Gastroesophageal sphincter (tissue), 4 donors: ENCODE data around the gene IPO9. TPM values are rescaled to one million over a fixed set of nuclear protein-coding genes. Genes with fewer than 3 reads are reported as not detected.
"Not testable (repeated sequence)": the region's sequence is repeated elsewhere in the genome, so short reads cannot be mapped to it uniquely, and the experiment has no call there.

Experiments
- ATAC-seq: fragments of 150-250 bp; one replicate; pipeline ENCODE4 v1.9.1; 2016; ENCODE audit warnings: mild to moderate bottlenecking, moderate library complexity
- H3K27ac ChIP-seq, 4 donors: fragments of 200-600 bp; sonication (generic) in 3 of 4; 1 replicate in 3 of 4; 2 replicates in 1 of 4; pipeline ENCODE4 v1.5.1; 2016 to 2019
- H3K27me3 ChIP-seq: fragments of 200-600 bp; sonication (generic); one replicate; pipeline ENCODE4 v1.5.1; 2019
- H3K36me3 ChIP-seq, 2 donors: fragments of 200-600 bp; sonication (generic); one replicate each; pipeline ENCODE4 v1.5.1; 2019; ENCODE audit warnings: control low read depth in 1 of 2
- H3K4me1 ChIP-seq, 3 donors: fragments of 200-600 bp; sonication (generic); 1 replicate in 2 of 3; 2 replicates in 1 of 3; pipeline ENCODE4 v1.5.1; 2016 to 2019; ENCODE audit warnings: control low read depth in 2 of 3
- H3K4me3 ChIP-seq, 2 donors: fragments of 200-600 bp; sonication (generic); one replicate each; pipeline ENCODE4 v1.5.1; 2019; ENCODE audit warnings: mild to moderate bottlenecking in 1 of 2, moderate library complexity in 1 of 2
- H3K9me3 ChIP-seq, 3 donors: fragments of 200-600 bp; sonication (generic); one replicate each; pipeline ENCODE4 v1.5.1; 2017 to 2019; ENCODE audit warnings: control low read depth in 2 of 3
- CTCF ChIP-seq, 4 experiments: fragments of 200-600 bp in 2 of 4; fragments of 450-650 bp in 2 of 4; sonication (generic) in 1 of 4; IDR thresholded peaks; one replicate each; pipeline ENCODE4 v1.5.1; 2017 to 2019; ENCODE audit warnings: antibody characterized with exemption in 4 of 4, mild to moderate bottlenecking in 2 of 4, moderate library complexity in 2 of 4
- EP300 ChIP-seq: sonication (generic); formaldehyde crosslinking; IDR thresholded peaks from one replicate; pipeline ENCODE4 v1.6.1; 2017; ENCODE audit warnings: antibody characterized with exemption, mild to moderate bottlenecking
- POLR2A ChIP-seq, 2 donors: fragments of 450-650 bp; IDR thresholded peaks; one replicate each; pipeline ENCODE4 v1.6.1; 2017; ENCODE audit warnings: antibody characterized with exemption in 2 of 2, mild to moderate bottlenecking in 2 of 2, moderate library complexity in 1 of 2
- POLR2AphosphoS5 ChIP-seq: sonication (generic); formaldehyde crosslinking; IDR thresholded peaks from one replicate; pipeline ENCODE4 v1.6.1; 2017; ENCODE audit warnings: antibody characterized with exemption
- WGBS, 2 donors: methylation state at CpG; one replicate each; pipeline ENCODE4 v1.1.5; 2018; ENCODE audit warnings: low coverage in 1 of 2; 5-methylcytosine and 5-hydroxymethylcytosine counted together
- total RNA-seq, 4 donors: library from RNA; depleted of rRNA; stranded (reverse); fragments of >200 nt; gene quantifications; one replicate each; pipeline ENCODE4 v1.1.0, GENCODE V29; 2016

Gene IPO9
- total RNA-seq, 4 donors from 2014 or later, result 21.6 to 30.7 (median 26.5) TPM

- Histone ChIP-seq H3K4me3 (no peak overlapping the region), H3K27ac (peak overlapping the region; percentile 88 to 95 (median 92)), H3K36me3 (peaks cover 0 to 40% of the 10 kb centered on the region in 2 donors), H3K9me3 (no peaks in the 10 kb centered on the region), H3K27me3 (no peaks in the 10 kb centered on the region), H3K4me1 (peaks cover 7 to 98% (median 37%) of the 10 kb centered on the region in 3 donors)
- TF ChIP-seq EP300 (no peak), POLR2A (IDR thresholded peaks at IDR 0.05) (peak in 1 of 2 donors; percentile 28), POLR2AphosphoS5 (peak; percentile 83), CTCF (IDR thresholded peaks at IDR 0.05) (peak in 2 of 4 experiments; percentile 13 to 42)
- peak; percentile 60 for ATAC-seq
- WGBS, 2 donors, result 20% methylated on average over 2 of the region's 2 CpGs; no CpG with 5 or more reads in 1 of the 2 donors
Observed at GRCh38 chr1:201896951-201897391, 68.0 kb downstream of the IPO9 start.

- no peaks in the 10 kb centered on the region for H3K9me3 ChIP-seq
- ATAC-seq, result no peak
- H3K27me3 ChIP-seq, result no peaks in the 10 kb centered on the region
- H3K36me3 ChIP-seq, result peaks cover 0 to 40% of the 10 kb centered on the region in 2 donors
- H3K27ac ChIP-seq, result peak overlapping the region; percentile 88 to 95 (median 92)
- TF ChIP-seq CTCF (IDR thresholded peaks at IDR 0.05), result peak in 1 of 4 experiments; percentile 9
- no peak for TF ChIP-seq EP300
- H3K4me1 ChIP-seq, result peaks cover 13 to 99% (median 44%) of the 10 kb centered on the region in 3 donors
- no peak overlapping the region for H3K4me3 ChIP-seq
- WGBS, 2 donors, result 40 to 49% methylated on average over 1 to 3 of the region's 4 CpGs
Observed at GRCh38 chr1:201898240-201898894, 69.4 kb downstream of the IPO9 start.

GRCh38 chr1:201898992-201899391 lies 70.0 kb downstream of the IPO9 start:
- TF ChIP-seq POLR2A (IDR thresholded peaks at IDR 0.05), result no peak
- peak; percentile 35 for TF ChIP-seq POLR2AphosphoS5
- 17 to 20% methylated on average over 1 of the region's 4 CpGs for WGBS, 2 donors

GRCh38 chr1:201899683-201900429 lies 70.9 kb downstream of the IPO9 start:
- no peaks in the 10 kb centered on the region for H3K27me3 ChIP-seq
- H3K27ac ChIP-seq, result peak overlapping the region; percentile 88 to 95 (median 92)
- WGBS, 2 donors, result 57 to 81% methylated on average over 7 to 19 of the region's 20 CpGs
- peaks cover 23 to 99% (median 54%) of the 10 kb centered on the region in 3 donors for H3K4me1 ChIP-seq
- H3K9me3 ChIP-seq, result no peaks in the 10 kb centered on the region
- TF ChIP-seq POLR2AphosphoS5, result no peak
- no peak for TF ChIP-seq CTCF (IDR thresholded peaks at IDR 0.05)
- TF ChIP-seq POLR2A (IDR thresholded peaks at IDR 0.05), result no peak
- TF ChIP-seq EP300, result no peak
- no peak for ATAC-seq
- H3K4me3 ChIP-seq, result no peak overlapping the region
- H3K36me3 ChIP-seq, result peaks cover 0 to 40% of the 10 kb centered on the region in 2 donors

More at GRCh38 chr1:201898992-201899391, 70.0 kb downstream of the IPO9 start:
- Histone ChIP-seq H3K4me1 (peaks cover 19 to 99% (median 50%) of the 10 kb centered on the region in 3 donors), H3K36me3 (peaks cover 0 to 40% of the 10 kb centered on the region in 2 donors), H3K4me3 (no peak overlapping the region), H3K27me3 (no peaks in the 10 kb centered on the region), H3K27ac (peak overlapping the region; percentile 88 to 95 (median 92)), H3K9me3 (no peaks in the 10 kb centered on the region)
- no peak for ATAC-seq

GRCh38 chr1:201900476-201900875 lies 71.5 kb downstream of the IPO9 start:
- 30 to 35% methylated on average over 4 of the region's 5 CpGs for WGBS, 2 donors
- Histone ChIP-seq H3K9me3 (no peaks in the 10 kb centered on the region), H3K4me1 (peaks cover 29 to 99% (median 60%) of the 10 kb centered on the region in 3 donors)

GRCh38 chr1:201901036-201901435 lies 72.1 kb downstream of the IPO9 start:
- not testable (repeated sequence) for H3K27me3 ChIP-seq, H3K4me3 ChIP-seq, H3K9me3 ChIP-seq, ATAC-seq
- Histone ChIP-seq H3K36me3 (peaks cover 0 to 40% of the 10 kb centered on the region in 2 donors), H3K27ac (peak overlapping the region; percentile 88 to 95 (median 92)), H3K4me1 (peaks cover 35 to 99% (median 66%) of the 10 kb centered on the region in 3 donors)
- WGBS, 2 donors, result 70 to 75% methylated on average over 4 to 5 of the region's 6 CpGs

More at GRCh38 chr1:201900476-201900875, 71.5 kb downstream of the IPO9 start:
- no peak for TF ChIP-seq CTCF (IDR thresholded peaks at IDR 0.05)
- TF ChIP-seq POLR2AphosphoS5, result peak; percentile 30
- Histone ChIP-seq H3K27ac (peak overlapping the region; percentile 88 to 95 (median 92)), H3K27me3 (no peaks in the 10 kb centered on the region), H3K36me3 (peaks cover 0 to 40% of the 10 kb centered on the region in 2 donors), H3K4me3 (no peak overlapping the region)
- ATAC-seq, result no peak
